ENCODE data around the gene LRRC45.

Gene LRRC45

GRCh38 chr17:82008258-82008940, 14.7 kb upstream of the LRRC45 start:
- DNase-seq, result no peak

GRCh38 chr17:82008941-82009405, 14.1 kb upstream of the LRRC45 start:
- DNase-seq, result no peak

- no peak for DNase-seq
These were observed 13.7 kb upstream of the LRRC45 start for GRCh38 chr17:82009413-82009812.

GRCh38 chr17:82010575-82011525, 12.3 kb upstream of the LRRC45 start:
- no peak for DNase-seq

- DNase-seq, result no peak
These were observed 11.4 kb upstream of the LRRC45 start for GRCh38 chr17:82011617-82012187.

GRCh38 chr17:82012261-82012639, 10.9 kb upstream of the LRRC45 start:
- DNase-seq, result no peak

- DNase-seq, result no peak
These were observed 10.3 kb upstream of the LRRC45 start for GRCh38 chr17:82012640-82013295.

- DNase-seq, result no peak
These were observed 9.8 kb upstream of the LRRC45 start for GRCh38 chr17:82013341-82013740.

GRCh38 chr17:82013772-82014321, 9.3 kb upstream of the LRRC45 start:
- DNase-seq, result no peak

GRCh38 chr17:82014432-82014831, 8.7 kb upstream of the LRRC45 start:
- DNase-seq, result no peak

GRCh38 chr17:82014971-82015310, 8.2 kb upstream of the LRRC45 start:
- DNase-seq, result no peak

- DNase-seq, result no peak
These were observed 7.7 kb upstream of the LRRC45 start for GRCh38 chr17:82015311-82015971.

- no peak for DNase-seq
These were observed 6.8 kb upstream of the LRRC45 start for GRCh38 chr17:82016061-82016874.

- DNase-seq, result no peak
These were observed 6.1 kb upstream of the LRRC45 start for GRCh38 chr17:82016875-82017459.

- DNase-seq, result no peak
These were observed 5.4 kb upstream of the LRRC45 start for GRCh38 chr17:82017612-82018151.

- no peak for DNase-seq
These were observed 4.7 kb upstream of the LRRC45 start for GRCh38 chr17:82018152-82018988.

GRCh38 chr17:82018989-82019689, 4.0 kb upstream of the LRRC45 start:
- DNase-seq, result no peak

GRCh38 chr17:82019690-82020571, 3.2 kb upstream of the LRRC45 start:
- peak; percentile 29 for DNase-seq

Data from NCI-H526 treated with DMSO at 0.1 percent for 48 hours (cell line).